SK-N-SH (cell line): ENCODE measurements around the gene SRGAP1. TPM values are rescaled to one million over a fixed set of nuclear protein-coding genes. Genes with fewer than 3 reads are reported as not detected.

Experiments
- CTCF ChIA-PET: fragments of 300-600, 350-600 bp; formaldehyde crosslinking; extraction: SDS; loops from one replicate; lab custom pipeline; 2021; lab: Yijun Ruan, JAX
- POLR2A ChIA-PET: fragments of 350-600 bp; sonication (Branson Sonifier 250); formaldehyde crosslinking; extraction: SDS; loops from one replicate; lab custom pipeline; 2020; ENCODE audit warnings: antibody characterized with exemption, inconsistent platforms; lab: Yijun Ruan, JAX
- DNase-seq: peaks from one replicate; pipeline ENCODE4 v3.0.0; 2012
- H2AFZ ChIP-seq: fragments of 200-600 bp; sonication (generic); 2 replicates; pipeline ENCODE4 v1.8.1; 2016; ENCODE audit warnings: antibody characterized with exemption, mild to moderate bottlenecking, low read depth
- H3F3A ChIP-seq: fragments of 200-600 bp; sonication (generic); replicated peaks from 2 replicates; pipeline ENCODE3; 2016; ENCODE audit warnings: antibody characterized with exemption, mild to moderate bottlenecking; ENCODE audit not compliant: insufficient read depth
- H3K27ac ChIP-seq, 2 experiments: fragments of 200-500 bp in 1 of 2; fragments of 200-600 bp in 1 of 2; sonication (Bioruptor generic) in 1 of 2; sonication (generic), shearing (Covaris generic) in 1 of 2; 2 replicates each; pipeline versions ENCODE4 v1.5.1 to v1.6.1; 2014 to 2016; ENCODE audit warnings: low read depth in 2 of 2, inconsistent platforms in 1 of 2, low read length in 1 of 2, mild to moderate bottlenecking in 1 of 2, mixed read lengths in 1 of 2
- H3K27me3 ChIP-seq: fragments of 200-600 bp; sonication (generic), shearing (Covaris generic); 2 replicates; pipeline ENCODE4 v1.6.1; 2016; ENCODE audit warnings: mixed run types; ENCODE audit not compliant: insufficient read depth
- H3K36me3 ChIP-seq, 2 experiments: fragments of 200-500 bp in 1 of 2; fragments of 200-600 bp in 1 of 2; sonication (Bioruptor generic) in 1 of 2; sonication (generic) in 1 of 2; replicated peaks in 1 of 2; 2 replicates each; pipeline versions ENCODE3 to v1.5.1; 2014 to 2016; ENCODE audit warnings: low read length in 1 of 2, mild to moderate bottlenecking in 1 of 2; ENCODE audit not compliant: insufficient read depth in 2 of 2, control insufficient read depth in 1 of 2
- H3K4me1 ChIP-seq, 2 experiments: fragments of 200-500 bp in 1 of 2; fragments of 200-600 bp in 1 of 2; sonication (Bioruptor generic) in 1 of 2; sonication (generic), shearing (Covaris generic) in 1 of 2; 2 replicates each; pipeline versions ENCODE4 v1.5.1 to v1.6.1; 2014 to 2016; ENCODE audit warnings: low read depth in 1 of 2, low read length in 1 of 2, mixed run types in 1 of 2; ENCODE audit not compliant: insufficient read depth in 2 of 2, control insufficient read depth in 1 of 2
- H3K4me2 ChIP-seq: fragments of 200-600 bp; sonication (generic), shearing (Covaris generic); 2 replicates; pipeline ENCODE4 v1.6.1; 2017; ENCODE audit warnings: mixed run types
- H3K4me3 ChIP-seq, 2 experiments: fragments of 200-500 bp in 1 of 2; fragments of 200-600 bp in 1 of 2; sonication (Bioruptor generic) in 1 of 2; sonication (generic), shearing (Covaris generic) in 1 of 2; 2 replicates each; pipeline versions ENCODE4 v1.5.1 to v1.8.1; 2014 to 2016; ENCODE audit warnings: low read depth in 2 of 2, inconsistent platforms in 1 of 2, low read length in 1 of 2, mild to moderate bottlenecking in 1 of 2, mixed read lengths in 1 of 2, moderate library complexity in 1 of 2
- H3K79me2 ChIP-seq: fragments of 200-600 bp; sonication (generic); 2 replicates; pipeline ENCODE4 v1.8.1; 2017; ENCODE audit warnings: mild to moderate bottlenecking; ENCODE audit not compliant: insufficient read depth
- H3K9ac ChIP-seq: fragments of 200-600 bp; sonication (generic); 2 replicates; pipeline ENCODE4 v1.6.1; 2017; ENCODE audit warnings: mixed run types
- H3K9me2 ChIP-seq: fragments of 200-600 bp; sonication (generic); 2 replicates; pipeline ENCODE4 v1.6.1; 2017; ENCODE audit warnings: mixed run types
- H3K9me3 ChIP-seq: fragments of 200-600 bp; sonication (generic); 2 replicates; pipeline ENCODE4 v1.6.1; 2017; ENCODE audit warnings: mixed run types, mild to moderate bottlenecking, moderate library complexity
- H4K20me1 ChIP-seq: fragments of 200-600 bp; sonication (generic); 2 replicates; pipeline ENCODE4 v1.6.1; 2017; ENCODE audit warnings: mild to moderate bottlenecking, mixed run types; ENCODE audit not compliant: insufficient read depth
- CHD2 ChIP-seq: fragments of 150-350 bp; IDR thresholded peaks from 2 replicates; pipeline ENCODE4 v1.6.1; 2018; ENCODE audit warnings: low read length; ENCODE audit not compliant: partially characterized antibody
- CTCF ChIP-seq: fragments of 200-600 bp; sonication (generic); IDR thresholded peaks from 2 replicates; pipeline ENCODE4 v1.6.1; 2017; ENCODE audit warnings: antibody characterized with exemption, mild to moderate bottlenecking, moderate library complexity
- FOXJ3 ChIP-seq: sonication (generic); formaldehyde crosslinking; IDR thresholded peaks from 2 replicates; pipeline ENCODE4 v1.5.1; 2020; ENCODE audit warnings: mild to moderate bottlenecking, missing genetic modification reagents
- GABPA ChIP-seq: IDR thresholded peaks from 2 replicates; pipeline ENCODE4 v1.4.0; 2012; ENCODE audit warnings: low read depth, mild to moderate bottlenecking
- GATA2 ChIP-seq: sonication (generic); formaldehyde crosslinking; IDR thresholded peaks from 2 replicates; pipeline ENCODE4 v1.5.0; 2020; ENCODE audit warnings: mild to moderate bottlenecking, missing genetic modification reagents
- IRF3 ChIP-seq: fragments of 150-350 bp; IDR thresholded peaks from 2 replicates; pipeline ENCODE4 v1.6.1; 2016; ENCODE audit warnings: mild to moderate bottlenecking, low read depth, low read length
- MEF2A ChIP-seq: IDR thresholded peaks from 2 replicates; pipeline ENCODE4 v1.4.0; 2012; ENCODE audit warnings: low read depth, borderline replicate concordance
- MXI1 ChIP-seq: IDR thresholded peaks from 2 replicates; pipeline ENCODE4 v1.6.1; 2012; ENCODE audit warnings: mild to moderate bottlenecking, low read depth, low read length, improper control_type of control experiment
- NFIC ChIP-seq: IDR thresholded peaks from 2 replicates; pipeline ENCODE4 v1.4.0; 2012; ENCODE audit warnings: borderline replicate concordance
- POLR2AphosphoS5 ChIP-seq: IDR thresholded peaks from 2 replicates; pipeline ENCODE4 v1.6.1; 2012; ENCODE audit warnings: low read depth, low read length
- RAD21 ChIP-seq: IDR thresholded peaks from 2 replicates; pipeline ENCODE4 v1.6.1; 2012; ENCODE audit warnings: mild to moderate bottlenecking, low read length
- RXRA ChIP-seq: IDR thresholded peaks from 2 replicates; pipeline ENCODE4 v1.4.0; 2012; ENCODE audit warnings: low read depth, mild to moderate bottlenecking, borderline replicate concordance
- TAF1 ChIP-seq: IDR thresholded peaks from 2 replicates; pipeline ENCODE4 v1.6.1; 2012; ENCODE audit warnings: low read depth, mild to moderate bottlenecking, low read length, moderate library complexity, borderline replicate concordance
- TEAD4 ChIP-seq: IDR thresholded peaks from 2 replicates; pipeline ENCODE4 v1.4.0; 2012; ENCODE audit warnings: mild to moderate bottlenecking, borderline replicate concordance; ENCODE audit not compliant: insufficient read depth
- USF1 ChIP-seq: IDR thresholded peaks from 2 replicates; pipeline ENCODE4 v1.4.0; 2012; ENCODE audit warnings: low read depth, borderline replicate concordance
- USF2 ChIP-seq: fragments of 150-350 bp; IDR thresholded peaks from 2 replicates; pipeline ENCODE4 v1.6.1; 2017; ENCODE audit warnings: antibody characterized with exemption, low read length, low read depth, borderline replicate concordance
- YY1 ChIP-seq: IDR thresholded peaks from 2 replicates; pipeline ENCODE4 v1.4.0; 2012; ENCODE audit warnings: low read depth, mild to moderate bottlenecking
- ZBTB33 ChIP-seq: IDR thresholded peaks from 2 replicates; pipeline ENCODE4 v1.4.0; 2012; ENCODE audit warnings: low read depth, borderline replicate concordance
- WGBS: methylation state at CpG from one replicate; pipeline ENCODE4 v1.1.6; 2017; ENCODE audit warnings: low lambda C conversion rate; 5-methylcytosine and 5-hydroxymethylcytosine counted together
- polyA plus RNA-seq, 3 experiments: library from polyadenylated mRNA; depleted of rRNA; stranded (reverse); fragments of >200 nt; gene quantifications; 2 replicates each; pipeline ENCODE4 v1.2.3, GENCODE V29; 2012

The SRGAP1 gene
- polyA plus RNA-seq, 1 of the 3 experiments (the other 2 are of a cell fraction), result 2.6 TPM

GRCh38 chr12:63942464-63943241 lies 98.2 kb downstream of the SRGAP1 start:
- 91% methylated on average over 9 of the region's 9 CpGs for WGBS
- H3K4me2 ChIP-seq, result no peak overlapping the region
- H3K27me3 ChIP-seq, result no peaks in the 10 kb centered on the region
- H3K4me3 ChIP-seq, result no peak overlapping the region
- peak overlapping the region in 1 of 2 experiments; percentile 65; a peak in 2 of 4 replicates for H3K27ac ChIP-seq
- ChIA-PET CTCF (interaction anchor here (0.6 to 1.4 kb wide), 4 partner anchors 9 to 239 kb away, joined by 3 to 5 read pairs (median 3); partner anchors contain the start of gene SRGAP1), POLR2A (interaction anchor here (0.7 kb wide), 1 partner anchor 9 kb away, joined by 3 read pairs; no protein-coding TSS in a partner anchor)
- DNase-seq, result no peak
- no peak overlapping the region for H2AFZ ChIP-seq
- H3K9me3 ChIP-seq, result no peaks in the 10 kb centered on the region
- no peak overlapping the region for H3K9ac ChIP-seq
- H3K9me2 ChIP-seq, result no peaks in the 10 kb centered on the region
- H3K79me2 ChIP-seq, result peaks cover 31% of the 10 kb centered on the region; the same call in 1 of the 2 replicates
- H3K4me1 ChIP-seq, result peaks cover 19 to 44% of the 10 kb centered on the region in 2 experiments; a peak in 3 of 4 replicates
- peaks cover under 1% of the 10 kb centered on the region for H3F3A ChIP-seq
- no peaks in the 10 kb centered on the region for H4K20me1 ChIP-seq
- TF ChIP-seq YY1 (no peak), IRF3 (no peak), FOXJ3 (CRISPR knock-in tag) (no peak), USF2 (no peak), GABPA (no peak), RXRA (no peak), POLR2AphosphoS5 (no peak)
- no peaks in the 10 kb centered on the region for H3K36me3 ChIP-seq

- no peak overlapping the region for H3K4me2 ChIP-seq
- H3K9me2 ChIP-seq, result no peaks in the 10 kb centered on the region
- H3K4me3 ChIP-seq, result no peak overlapping the region
- H3K4me1 ChIP-seq, result peaks cover 19 to 36% of the 10 kb centered on the region in 2 experiments; a peak in 3 of 4 replicates
- POLR2A ChIA-PET, result no interaction called here
- CTCF ChIA-PET, result interaction anchor here (1.0 to 1.1 kb wide), 2 partner anchors 19 to 238 kb away, joined by 3 read pairs; no protein-coding TSS in a partner anchor
- no peaks in the 10 kb centered on the region for H4K20me1 ChIP-seq
- H3K27ac ChIP-seq, result peak overlapping the region in 1 of 2 experiments; percentile 86; a peak in 2 of 4 replicates
- no peak overlapping the region for H2AFZ ChIP-seq
- WGBS, result 85% methylated on average over 2 of the region's 2 CpGs
- no peaks in the 10 kb centered on the region for H3K27me3 ChIP-seq
- H3K36me3 ChIP-seq, result no peaks in the 10 kb centered on the region
- no peaks in the 10 kb centered on the region for H3K9me3 ChIP-seq
- no peak for DNase-seq
- no peak overlapping the region for H3K9ac ChIP-seq
- H3K79me2 ChIP-seq, result peaks cover 27% of the 10 kb centered on the region
- H3F3A ChIP-seq, result peaks cover 8% of the 10 kb centered on the region
- TF ChIP-seq CTCF (no peak), GATA2 (no peak), TAF1 (no peak), TEAD4 (no peak), MEF2A (no peak), MXI1 (no peak), ZBTB33 (no peak), USF1 (no peak), NFIC (no peak), RAD21 (no peak), CHD2 (no peak)
Measured at GRCh38 chr12:63944034-63944579, 99.6 kb downstream of the SRGAP1 start.
